Neural cell (in vitro differentiated cells): ENCODE measurements around the gene SF3B4. TPM values are rescaled to one million over a fixed set of nuclear protein-coding genes. Genes with fewer than 3 reads are reported as not detected.

Source experiments
- H2AFZ ChIP-seq: fragments of 200-600, 300-800 bp; sonication (generic), shearing (Covaris generic); 2 replicates; pipeline ENCODE4 v1.6.0; 2014; ENCODE audit warnings: low read depth, mild to moderate bottlenecking, antibody characterized with exemption, low read length, moderate library complexity
- H3F3A ChIP-seq: fragments of 200-600 bp; shearing (Covaris generic); 2 replicates; pipeline ENCODE4 v1.6.1; 2016; ENCODE audit warnings: mild to moderate bottlenecking, moderate library complexity, mixed read lengths, antibody characterized with exemption, low read length; ENCODE audit not compliant: insufficient read depth, poor library complexity, severe bottlenecking
- H3K27ac ChIP-seq: fragments of 200-600, 300-800 bp; sonication (generic), shearing (Covaris generic); 2 replicates; pipeline ENCODE4 v1.5.1; 2014; ENCODE audit warnings: mild to moderate bottlenecking, low read length, moderate library complexity
- H3K27me3 ChIP-seq: fragments of 300-800, 200-600 bp; sonication (generic), shearing (Covaris generic); 2 replicates; pipeline ENCODE4 v1.6.0; 2014; ENCODE audit warnings: mild to moderate bottlenecking, low read depth, low read length, moderate library complexity; ENCODE audit not compliant: insufficient read depth
- H3K36me3 ChIP-seq: fragments of 300-800, 200-600 bp; sonication (generic), shearing (Covaris generic); 2 replicates; pipeline ENCODE4 v1.5.1; 2014; ENCODE audit warnings: mild to moderate bottlenecking, antibody characterized with exemption, low read length, moderate library complexity; ENCODE audit not compliant: insufficient read depth
- H3K4me2 ChIP-seq: fragments of 300-800, 200-600 bp; sonication (generic), shearing (Covaris generic); 2 replicates; pipeline ENCODE4 v1.6.0; 2014; ENCODE audit warnings: mild to moderate bottlenecking, low read length
- H3K4me3 ChIP-seq: fragments of 300-800, 200-600 bp; sonication (generic), shearing (Covaris generic); 2 replicates; pipeline ENCODE4 v1.5.1; 2014; ENCODE audit warnings: mild to moderate bottlenecking, low read length, moderate library complexity
- H3K79me2 ChIP-seq: fragments of 200-600 bp; shearing (Covaris generic); replicated peaks from 2 replicates; pipeline ENCODE4 v1.6.0; 2014; ENCODE audit warnings: mild to moderate bottlenecking, low read length, moderate library complexity; ENCODE audit not compliant: insufficient read depth
- H3K9ac ChIP-seq: fragments of 300-800, 200-600 bp; sonication (generic), shearing (Covaris generic); 2 replicates; pipeline ENCODE4 v1.6.1; 2016; ENCODE audit warnings: mild to moderate bottlenecking, low read length, mixed read lengths
- H3K9me2 ChIP-seq: fragments of 200-600 bp; shearing (Covaris generic); 2 replicates; pipeline ENCODE4 v1.6.1; 2016; ENCODE audit warnings: mild to moderate bottlenecking, low read length, mixed read lengths; ENCODE audit not compliant: insufficient read depth
- H3K9me3 ChIP-seq: fragments of 200-600, 300-800 bp; sonication (generic), shearing (Covaris generic); 2 replicates; pipeline ENCODE4 v1.6.1; 2016; ENCODE audit warnings: mild to moderate bottlenecking, mixed run types, low read length, moderate library complexity, mixed read lengths
- H4K20me1 ChIP-seq: fragments of 200-600 bp; shearing (Covaris generic); 2 replicates; pipeline ENCODE4 v1.6.1; 2016; ENCODE audit warnings: mild to moderate bottlenecking, mixed run types; ENCODE audit not compliant: insufficient read depth
- EZH2 ChIP-seq: fragments of 200-600, 300-800 bp; shearing (Covaris generic), sonication (generic); IDR thresholded peaks from 2 replicates; pipeline ENCODE4 v1.6.1; 2014; ENCODE audit warnings: antibody characterized with exemption, low read length, borderline replicate concordance, mild to moderate bottlenecking; ENCODE audit not compliant: insufficient read depth, poor library complexity, severe bottlenecking
- MXI1 ChIP-seq: fragments of 450-650 bp; conservative IDR thresholded peaks from 2 replicates; pipeline ENCODE4 v1.6.1; 2014; ENCODE audit warnings: antibody characterized with exemption, mild to moderate bottlenecking; ENCODE audit not compliant: poor library complexity, severe bottlenecking
- POLR2AphosphoS5 ChIP-seq: IDR thresholded peaks from 2 replicates; pipeline ENCODE4 v1.6.1; 2012
- RAD21 ChIP-seq: fragments of 450-650 bp; conservative IDR thresholded peaks from 2 replicates; pipeline ENCODE4 v1.6.1; 2014; ENCODE audit warnings: antibody characterized with exemption, mild to moderate bottlenecking, moderate library complexity
- SMC3 ChIP-seq: fragments of 450-650 bp; conservative IDR thresholded peaks from 2 replicates; pipeline ENCODE4 v1.6.1; 2014; ENCODE audit warnings: antibody characterized with exemption, mild to moderate bottlenecking, moderate library complexity; ENCODE audit not compliant: poor library complexity
- TAF1 ChIP-seq: IDR thresholded peaks from 2 replicates; pipeline ENCODE4 v1.6.1; 2012; ENCODE audit warnings: low read depth
- polyA plus RNA-seq: library from polyadenylated mRNA; depleted of rRNA; stranded (reverse); fragments of >200 nt; gene quantifications from 2 replicates; pipeline ENCODE4 v1.2.3, GENCODE V29; 2014
- TF ChIP-seq, protein P1 (sequence below): fragments of 450-650 bp; IDR thresholded peaks from 2 replicates; pipeline ENCODE4 v1.5.1; 2014; ENCODE audit warnings: antibody characterized with exemption, mild to moderate bottlenecking, moderate library complexity; ENCODE audit not compliant: poor library complexity, severe bottlenecking
- TF ChIP-seq, protein P2 (sequence below): IDR thresholded peaks from 2 replicates; pipeline ENCODE4 v1.6.1; 2012; ENCODE audit warnings: borderline replicate concordance

Gene SF3B4
- polyA plus RNA-seq, 1 donor from 2014 or later: 14.1 TPM

DNA sequence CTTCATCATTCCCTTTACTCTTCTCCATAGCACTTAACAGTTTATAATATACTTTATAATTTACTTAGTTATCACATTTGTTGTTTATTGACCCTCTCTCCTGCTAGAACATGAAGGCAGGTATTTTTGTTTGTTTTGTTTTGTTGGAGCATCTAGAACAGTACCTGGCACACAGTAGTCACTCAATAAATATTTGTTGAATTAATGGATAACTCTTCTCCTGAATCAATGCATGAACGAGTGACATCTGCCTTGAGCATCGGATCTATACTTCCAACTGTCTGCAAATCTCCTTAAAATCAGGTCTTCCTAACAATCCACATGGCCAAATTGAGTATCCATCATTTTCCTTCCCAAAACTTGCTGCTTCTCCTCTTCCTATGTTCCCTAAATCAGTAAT, 44.9 kb upstream of the SF3B4 start:
- Histone ChIP-seq H3K9me2 (no peaks in the 10 kb centered on the region), H2AFZ (no peak overlapping the region), H3F3A (no peaks in the 10 kb centered on the region), H3K36me3 (no peaks in the 10 kb centered on the region), H4K20me1 (no peaks in the 10 kb centered on the region), H3K4me3 (no peak overlapping the region), H3K27ac (no peak overlapping the region), H3K9me3 (no peaks in the 10 kb centered on the region), H3K4me2 (no peak overlapping the region), H3K79me2 (no peaks in the 10 kb centered on the region), H3K9ac (no peak overlapping the region), H3K27me3 (no peaks in the 10 kb centered on the region)
- TF ChIP-seq SMC3 (no peak), RAD21 (no peak), MXI1 (no peak)
- TF ChIP-seq, protein P1, sequence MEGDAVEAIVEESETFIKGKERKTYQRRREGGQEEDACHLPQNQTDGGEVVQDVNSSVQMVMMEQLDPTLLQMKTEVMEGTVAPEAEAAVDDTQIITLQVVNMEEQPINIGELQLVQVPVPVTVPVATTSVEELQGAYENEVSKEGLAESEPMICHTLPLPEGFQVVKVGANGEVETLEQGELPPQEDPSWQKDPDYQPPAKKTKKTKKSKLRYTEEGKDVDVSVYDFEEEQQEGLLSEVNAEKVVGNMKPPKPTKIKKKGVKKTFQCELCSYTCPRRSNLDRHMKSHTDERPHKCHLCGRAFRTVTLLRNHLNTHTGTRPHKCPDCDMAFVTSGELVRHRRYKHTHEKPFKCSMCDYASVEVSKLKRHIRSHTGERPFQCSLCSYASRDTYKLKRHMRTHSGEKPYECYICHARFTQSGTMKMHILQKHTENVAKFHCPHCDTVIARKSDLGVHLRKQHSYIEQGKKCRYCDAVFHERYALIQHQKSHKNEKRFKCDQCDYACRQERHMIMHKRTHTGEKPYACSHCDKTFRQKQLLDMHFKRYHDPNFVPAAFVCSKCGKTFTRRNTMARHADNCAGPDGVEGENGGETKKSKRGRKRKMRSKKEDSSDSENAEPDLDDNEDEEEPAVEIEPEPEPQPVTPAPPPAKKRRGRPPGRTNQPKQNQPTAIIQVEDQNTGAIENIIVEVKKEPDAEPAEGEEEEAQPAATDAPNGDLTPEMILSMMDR: no peak
- TF ChIP-seq, protein P2, sequence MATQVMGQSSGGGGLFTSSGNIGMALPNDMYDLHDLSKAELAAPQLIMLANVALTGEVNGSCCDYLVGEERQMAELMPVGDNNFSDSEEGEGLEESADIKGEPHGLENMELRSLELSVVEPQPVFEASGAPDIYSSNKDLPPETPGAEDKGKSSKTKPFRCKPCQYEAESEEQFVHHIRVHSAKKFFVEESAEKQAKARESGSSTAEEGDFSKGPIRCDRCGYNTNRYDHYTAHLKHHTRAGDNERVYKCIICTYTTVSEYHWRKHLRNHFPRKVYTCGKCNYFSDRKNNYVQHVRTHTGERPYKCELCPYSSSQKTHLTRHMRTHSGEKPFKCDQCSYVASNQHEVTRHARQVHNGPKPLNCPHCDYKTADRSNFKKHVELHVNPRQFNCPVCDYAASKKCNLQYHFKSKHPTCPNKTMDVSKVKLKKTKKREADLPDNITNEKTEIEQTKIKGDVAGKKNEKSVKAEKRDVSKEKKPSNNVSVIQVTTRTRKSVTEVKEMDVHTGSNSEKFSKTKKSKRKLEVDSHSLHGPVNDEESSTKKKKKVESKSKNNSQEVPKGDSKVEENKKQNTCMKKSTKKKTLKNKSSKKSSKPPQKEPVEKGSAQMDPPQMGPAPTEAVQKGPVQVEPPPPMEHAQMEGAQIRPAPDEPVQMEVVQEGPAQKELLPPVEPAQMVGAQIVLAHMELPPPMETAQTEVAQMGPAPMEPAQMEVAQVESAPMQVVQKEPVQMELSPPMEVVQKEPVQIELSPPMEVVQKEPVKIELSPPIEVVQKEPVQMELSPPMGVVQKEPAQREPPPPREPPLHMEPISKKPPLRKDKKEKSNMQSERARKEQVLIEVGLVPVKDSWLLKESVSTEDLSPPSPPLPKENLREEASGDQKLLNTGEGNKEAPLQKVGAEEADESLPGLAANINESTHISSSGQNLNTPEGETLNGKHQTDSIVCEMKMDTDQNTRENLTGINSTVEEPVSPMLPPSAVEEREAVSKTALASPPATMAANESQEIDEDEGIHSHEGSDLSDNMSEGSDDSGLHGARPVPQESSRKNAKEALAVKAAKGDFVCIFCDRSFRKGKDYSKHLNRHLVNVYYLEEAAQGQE: no peak

DNA sequence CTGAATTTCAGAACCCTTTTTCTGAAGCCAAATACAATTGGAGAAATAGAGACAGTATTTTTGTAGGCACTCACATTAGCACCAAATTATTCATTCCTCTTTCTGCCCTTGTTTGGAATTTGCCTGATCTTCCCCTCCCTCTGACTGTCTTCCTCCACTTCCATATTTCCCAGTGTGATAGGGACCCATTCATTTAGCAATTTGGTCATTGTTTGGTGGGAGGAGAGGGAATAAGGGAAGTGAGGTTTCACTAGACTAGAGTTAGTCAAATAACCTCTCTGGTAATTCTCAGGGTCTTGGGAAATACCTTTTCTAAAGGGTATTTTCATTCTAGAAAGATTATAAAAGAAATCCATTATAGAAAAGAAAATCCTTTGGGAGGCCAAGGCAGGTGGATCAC, 40.0 kb upstream of the SF3B4 start:
- no peak overlapping the region for H3K9ac ChIP-seq
- H3K9me3 ChIP-seq: no peaks in the 10 kb centered on the region
- no peaks in the 10 kb centered on the region for H3F3A ChIP-seq
- no peak overlapping the region for H3K4me2 ChIP-seq
- H3K27me3 ChIP-seq: no peaks in the 10 kb centered on the region
- no peak overlapping the region for H2AFZ ChIP-seq
- no peak for TF ChIP-seq RAD21
- no peak for TF ChIP-seq POLR2AphosphoS5
- TF ChIP-seq TAF1: no peak
- no peak for TF ChIP-seq EZH2
- TF ChIP-seq, protein P1: no peak
- TF ChIP-seq, protein P2: no peak
- H3K36me3 ChIP-seq: no peaks in the 10 kb centered on the region
- no peaks in the 10 kb centered on the region for H3K79me2 ChIP-seq
- H4K20me1 ChIP-seq: no peaks in the 10 kb centered on the region
- no peaks in the 10 kb centered on the region for H3K9me2 ChIP-seq
- H3K27ac ChIP-seq: no peak overlapping the region
- no peak overlapping the region for H3K4me3 ChIP-seq
